Right atrium auricular region (tissue), 2 donors: ENCODE results near the gene SDF2. TPM values are rescaled to one million over a fixed set of nuclear protein-coding genes. Genes with fewer than 3 reads are reported as not detected.
A peak's percentile ranks its signal among the peaks of the same experiment; 100 is the strongest.

Experiments used
- DNase-seq: peaks from one replicate; pipeline ENCODE4 v3.0.0-alpha.2; 2019; ENCODE audit warnings: low spot score
- H3K27ac ChIP-seq, 2 donors: fragments of 200-600 bp; sonication (generic); 1 replicate in 1 of 2; 2 replicates in 1 of 2; pipeline ENCODE4 v1.5.1; 2016 to 2019
- H3K27me3 ChIP-seq, 2 donors: fragments of 200-600 bp; sonication (generic); one replicate each; pipeline versions ENCODE4 v1.5.1 to v1.6.0; 2017 to 2019
- H3K36me3 ChIP-seq: fragments of 200-600 bp; sonication (generic); one replicate; pipeline ENCODE4 v1.5.1; 2016
- H3K4me1 ChIP-seq, 2 donors: fragments of 200-600 bp; sonication (generic); one replicate each; pipeline versions ENCODE4 v1.5.1 to v1.6.0; 2017 to 2019
- H3K4me3 ChIP-seq, 2 donors: fragments of 200-600 bp; sonication (generic); 1 replicate in 1 of 2; 2 replicates in 1 of 2; pipeline ENCODE4 v1.5.1; 2017 to 2019; ENCODE audit warnings: mild to moderate bottlenecking in 1 of 2, moderate library complexity in 1 of 2
- H3K9me3 ChIP-seq, 2 donors: fragments of 200-600 bp; sonication (generic); one replicate each; pipeline ENCODE4 v1.5.1; 2019
- total RNA-seq, 2 donors: library from RNA; depleted of rRNA; stranded (reverse); fragments of >200 nt; gene quantifications; one replicate each; pipeline ENCODE4 v1.1.0, GENCODE V29; 2016
- TF ChIP-seq, protein P1 (sequence below), 2 donors: fragments of 200-600 bp; sonication (generic); IDR thresholded peaks; one replicate each; pipeline ENCODE4 v1.5.1; 2019; ENCODE audit warnings: antibody characterized with exemption in 2 of 2

Gene SDF2
- total RNA-seq, 2 donors from 2014 or later: 23.0 to 32.5 TPM

DNA sequence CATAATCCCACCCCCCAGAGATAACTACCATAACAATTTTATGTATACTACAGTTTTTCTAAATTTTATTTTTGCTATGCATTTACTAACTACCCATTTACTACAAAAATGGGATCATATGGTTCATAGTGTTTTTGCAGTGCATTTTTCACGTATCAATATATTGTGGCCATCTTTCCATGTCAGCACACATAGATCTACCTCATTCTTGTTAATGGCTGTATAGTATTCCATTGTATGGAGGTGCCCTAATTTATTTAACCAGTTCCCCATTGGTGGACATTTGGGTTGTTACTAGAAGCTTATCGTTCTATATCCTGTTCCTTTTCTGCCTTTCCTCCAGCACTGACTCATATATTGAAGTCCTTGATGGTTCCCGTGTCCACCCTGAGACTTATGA is 27.3 kb upstream of the SDF2 start:
- H3K27me3 ChIP-seq: no peaks in the 10 kb centered on the region
- no peaks in the 10 kb centered on the region for H3K9me3 ChIP-seq
- H3K36me3 ChIP-seq: peaks cover 98% of the 10 kb centered on the region
- no peak overlapping the region for H3K27ac ChIP-seq
- no peaks in the 10 kb centered on the region for H3K4me1 ChIP-seq
- TF ChIP-seq, protein P1, sequence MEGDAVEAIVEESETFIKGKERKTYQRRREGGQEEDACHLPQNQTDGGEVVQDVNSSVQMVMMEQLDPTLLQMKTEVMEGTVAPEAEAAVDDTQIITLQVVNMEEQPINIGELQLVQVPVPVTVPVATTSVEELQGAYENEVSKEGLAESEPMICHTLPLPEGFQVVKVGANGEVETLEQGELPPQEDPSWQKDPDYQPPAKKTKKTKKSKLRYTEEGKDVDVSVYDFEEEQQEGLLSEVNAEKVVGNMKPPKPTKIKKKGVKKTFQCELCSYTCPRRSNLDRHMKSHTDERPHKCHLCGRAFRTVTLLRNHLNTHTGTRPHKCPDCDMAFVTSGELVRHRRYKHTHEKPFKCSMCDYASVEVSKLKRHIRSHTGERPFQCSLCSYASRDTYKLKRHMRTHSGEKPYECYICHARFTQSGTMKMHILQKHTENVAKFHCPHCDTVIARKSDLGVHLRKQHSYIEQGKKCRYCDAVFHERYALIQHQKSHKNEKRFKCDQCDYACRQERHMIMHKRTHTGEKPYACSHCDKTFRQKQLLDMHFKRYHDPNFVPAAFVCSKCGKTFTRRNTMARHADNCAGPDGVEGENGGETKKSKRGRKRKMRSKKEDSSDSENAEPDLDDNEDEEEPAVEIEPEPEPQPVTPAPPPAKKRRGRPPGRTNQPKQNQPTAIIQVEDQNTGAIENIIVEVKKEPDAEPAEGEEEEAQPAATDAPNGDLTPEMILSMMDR (IDR thresholded peaks at IDR 0.05): no peak
- DNase-seq: no peak
- no peak overlapping the region for H3K4me3 ChIP-seq

DNA sequence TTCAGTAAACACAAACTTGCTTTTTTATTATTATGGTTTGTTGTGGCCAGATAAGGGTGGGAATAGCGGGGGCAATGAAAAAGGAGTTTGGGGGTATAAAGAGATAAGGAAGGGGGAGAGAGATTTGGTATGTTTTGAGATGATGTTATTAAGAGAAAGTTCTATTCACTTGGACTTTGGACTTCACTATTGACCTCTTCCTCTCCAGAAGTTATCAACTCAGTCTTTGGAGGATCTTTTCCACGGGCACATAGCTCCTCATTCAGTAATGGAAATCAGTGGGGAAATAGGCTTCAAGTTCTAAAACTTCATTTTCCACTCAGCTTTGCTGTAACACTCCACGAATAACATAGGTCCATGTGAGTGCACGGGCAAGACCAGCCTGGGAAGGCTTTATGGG is 26.8 kb upstream of the SDF2 start:
- TF ChIP-seq, protein P1 (IDR thresholded peaks at IDR 0.05): no peak
- H3K36me3 ChIP-seq: peaks cover 98% of the 10 kb centered on the region
- no peaks in the 10 kb centered on the region for H3K9me3 ChIP-seq
- no peaks in the 10 kb centered on the region for H3K27me3 ChIP-seq
- no peak for DNase-seq
- H3K27ac ChIP-seq: no peak overlapping the region
- no peak overlapping the region for H3K4me3 ChIP-seq
- no peaks in the 10 kb centered on the region for H3K4me1 ChIP-seq

DNA sequence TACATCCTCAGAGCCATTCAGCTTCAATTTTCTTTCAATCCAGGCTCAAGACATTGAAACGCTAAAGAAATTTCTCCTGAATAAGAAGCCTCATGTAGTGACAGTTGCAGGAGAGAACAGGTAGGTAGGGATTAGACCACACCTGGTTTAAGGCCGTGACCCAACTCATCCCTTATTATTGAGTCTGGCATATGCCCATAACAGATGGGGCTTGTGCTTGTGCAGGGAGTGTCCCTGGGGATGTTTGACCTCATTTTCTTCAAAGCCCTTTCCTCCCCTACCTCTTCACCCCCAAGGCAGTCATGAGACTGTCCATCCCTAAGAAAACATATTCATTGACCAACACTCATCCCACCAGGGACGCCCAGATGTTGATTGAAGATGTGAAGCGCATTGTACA is 24.6 kb upstream of the SDF2 start:
- Histone ChIP-seq H3K4me1 (no peaks in the 10 kb centered on the region), H3K4me3 (no peak overlapping the region), H3K27me3 (no peaks in the 10 kb centered on the region), H3K36me3 (peaks cover 100% of the 10 kb centered on the region), H3K9me3 (no peaks in the 10 kb centered on the region), H3K27ac (no peak overlapping the region)
- TF ChIP-seq, protein P1 (IDR thresholded peaks at IDR 0.05): no peak
- DNase-seq: no peak

DNA sequence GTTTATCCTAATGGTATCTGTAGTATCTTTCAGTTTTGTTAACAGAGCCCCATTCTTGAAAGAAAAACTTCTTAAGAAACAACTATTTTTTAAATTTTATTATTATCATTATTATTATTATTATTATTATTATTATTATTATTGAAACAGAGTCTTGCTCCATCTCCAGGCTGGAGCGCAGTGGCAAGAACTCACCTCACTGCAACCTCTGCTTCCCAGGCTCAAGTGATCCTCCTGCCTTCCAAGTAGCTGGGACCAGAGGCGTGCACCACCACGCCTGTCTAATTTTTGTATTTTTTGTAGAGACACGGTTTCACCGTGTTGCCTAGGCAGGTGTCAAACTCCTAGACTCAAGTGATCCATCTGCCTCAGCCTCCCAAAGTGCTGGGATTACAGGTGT is 23.7 kb upstream of the SDF2 start:
- no peak for DNase-seq
- H3K9me3 ChIP-seq: no peaks in the 10 kb centered on the region
- H3K27me3 ChIP-seq: no peaks in the 10 kb centered on the region
- no peaks in the 10 kb centered on the region for H3K4me1 ChIP-seq
- H3K27ac ChIP-seq: no peak overlapping the region
- H3K4me3 ChIP-seq: no peak overlapping the region
- peaks cover 99% of the 10 kb centered on the region for H3K36me3 ChIP-seq
- TF ChIP-seq, protein P1 (IDR thresholded peaks at IDR 0.05): no peak

DNA sequence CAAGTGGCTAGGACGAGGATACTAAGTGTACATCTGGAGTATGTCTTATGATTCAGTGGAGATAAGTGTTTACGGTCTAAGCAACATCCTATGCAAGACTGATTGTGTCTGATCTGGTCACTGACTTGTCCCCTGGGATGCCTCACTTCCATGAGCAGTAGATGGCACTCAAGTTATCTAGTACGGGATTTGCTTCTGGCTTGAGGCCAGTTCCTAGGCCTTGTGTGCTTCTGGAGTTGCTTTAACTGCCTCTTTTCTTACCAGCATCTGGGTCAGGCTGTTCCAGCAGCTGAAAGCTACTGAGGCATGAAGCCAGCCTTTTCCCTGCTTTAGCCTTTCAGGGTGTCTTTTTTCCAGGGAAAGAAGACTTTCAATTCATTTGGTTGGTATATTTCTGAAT is 23.3 kb upstream of the SDF2 start:
- TF ChIP-seq, protein P1 (IDR thresholded peaks at IDR 0.05): peak in 1 of 2 donors; percentile 39
- H3K4me3 ChIP-seq: no peak overlapping the region
- H3K36me3 ChIP-seq: peaks cover 99% of the 10 kb centered on the region
- no peaks in the 10 kb centered on the region for H3K9me3 ChIP-seq
- H3K27me3 ChIP-seq: no peaks in the 10 kb centered on the region
- no peak overlapping the region for H3K27ac ChIP-seq
- DNase-seq: no peak
- H3K4me1 ChIP-seq: no peaks in the 10 kb centered on the region

DNA sequence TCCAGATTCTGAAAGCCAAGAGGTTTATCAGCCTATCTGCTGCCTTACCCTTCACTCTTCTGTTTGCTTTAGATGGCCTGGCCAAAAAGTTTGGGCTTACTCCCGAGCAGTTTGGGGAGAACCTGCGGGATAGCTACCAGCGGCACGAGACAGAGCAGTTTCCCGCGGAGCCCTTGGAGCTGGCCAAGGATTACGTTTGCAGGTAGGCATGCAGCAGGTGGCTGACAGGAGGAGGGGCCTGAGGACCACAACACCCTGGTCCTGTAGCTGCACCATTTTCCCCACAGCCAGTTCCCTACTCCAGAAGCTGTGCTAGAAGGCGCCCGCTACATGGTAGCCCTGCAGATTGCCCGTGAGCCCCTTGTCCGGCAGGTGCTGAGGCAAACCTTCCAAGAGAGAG is 20.9 kb upstream of the SDF2 start:
- Histone ChIP-seq H3K4me3 (no peak overlapping the region), H3K9me3 (no peaks in the 10 kb centered on the region), H3K36me3 (peaks cover 99% of the 10 kb centered on the region), H3K27ac (no peak overlapping the region), H3K27me3 (no peaks in the 10 kb centered on the region), H3K4me1 (no peaks in the 10 kb centered on the region)
- TF ChIP-seq, protein P1 (IDR thresholded peaks at IDR 0.05): no peak
- DNase-seq: no peak
